ENCODE measurements around the gene SSH2.
"Not testable (repeated sequence)": the region's sequence is repeated elsewhere in the genome, so short reads cannot be mapped to it uniquely, and the experiment has no call there.

Gene SSH2

DNA sequence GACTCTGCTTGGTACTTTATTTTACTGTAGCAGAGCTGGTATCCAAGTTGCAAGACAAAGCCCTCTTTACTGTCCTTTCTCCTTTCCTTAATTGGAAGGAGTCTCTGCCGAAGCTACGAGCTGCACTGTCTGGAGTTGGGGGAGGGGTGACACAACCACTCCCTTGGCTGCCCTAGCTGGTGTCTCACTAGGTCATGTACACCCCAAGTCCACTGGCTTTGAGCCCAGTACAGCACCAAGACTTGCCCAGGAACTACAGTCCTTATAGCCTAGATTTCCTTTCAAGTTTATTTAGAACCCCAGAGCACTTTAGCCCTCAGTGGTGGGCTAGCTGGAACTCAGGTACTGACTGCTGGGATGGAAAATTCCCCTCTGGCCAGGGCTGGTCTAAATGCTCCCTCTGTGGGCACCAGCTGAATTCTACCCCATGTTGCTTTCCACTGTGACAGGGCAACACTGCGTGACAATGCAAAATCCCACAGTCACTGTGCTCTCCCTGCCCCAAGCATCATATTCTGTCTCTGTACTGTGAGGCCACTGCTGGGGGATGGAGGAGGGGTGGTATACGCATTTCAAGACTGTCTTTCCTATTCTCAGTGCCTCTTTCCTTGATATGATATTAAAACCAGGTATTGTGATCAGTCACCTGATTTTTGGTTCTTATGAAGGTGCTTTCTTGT is 29.8 kb upstream of the SSH2 start:
- Histone ChIP-seq H3K9me3 (ENCODE audit: insufficient read depth, low read length) (no peaks in the 10 kb centered on the region), H2AFZ (ENCODE audit: low read depth, low read length, severe bottlenecking) (no peak overlapping the region), H3F3A (ENCODE audit: insufficient read depth) (no peaks in the 10 kb centered on the region), H3K27me3 (ENCODE audit: low read length) (no peaks in the 10 kb centered on the region), H3K9me2 (replicated peaks; ENCODE audit: insufficient read depth, low read length) (no peaks in the 10 kb centered on the region), H3K36me3 (ENCODE audit: low read length) (no peaks in the 10 kb centered on the region), H4K20me1 (ENCODE audit: low read depth, low read length) (no peaks in the 10 kb centered on the region), H3K27ac (ENCODE audit: low read depth, low read length) (no peak overlapping the region), H3K79me2 (ENCODE audit: insufficient read depth, low read length) (no peaks in the 10 kb centered on the region), H3K9ac (ENCODE audit: low read length) (no peak overlapping the region), H3K4me2 (ENCODE audit: low read depth, low read length, poor library complexity, severe bottlenecking) (no peak overlapping the region), H3K4me3 (ENCODE audit: insufficient read depth, low read length, poor library complexity, severe bottlenecking) (no peak overlapping the region)
- TF ChIP-seq, protein P1, sequence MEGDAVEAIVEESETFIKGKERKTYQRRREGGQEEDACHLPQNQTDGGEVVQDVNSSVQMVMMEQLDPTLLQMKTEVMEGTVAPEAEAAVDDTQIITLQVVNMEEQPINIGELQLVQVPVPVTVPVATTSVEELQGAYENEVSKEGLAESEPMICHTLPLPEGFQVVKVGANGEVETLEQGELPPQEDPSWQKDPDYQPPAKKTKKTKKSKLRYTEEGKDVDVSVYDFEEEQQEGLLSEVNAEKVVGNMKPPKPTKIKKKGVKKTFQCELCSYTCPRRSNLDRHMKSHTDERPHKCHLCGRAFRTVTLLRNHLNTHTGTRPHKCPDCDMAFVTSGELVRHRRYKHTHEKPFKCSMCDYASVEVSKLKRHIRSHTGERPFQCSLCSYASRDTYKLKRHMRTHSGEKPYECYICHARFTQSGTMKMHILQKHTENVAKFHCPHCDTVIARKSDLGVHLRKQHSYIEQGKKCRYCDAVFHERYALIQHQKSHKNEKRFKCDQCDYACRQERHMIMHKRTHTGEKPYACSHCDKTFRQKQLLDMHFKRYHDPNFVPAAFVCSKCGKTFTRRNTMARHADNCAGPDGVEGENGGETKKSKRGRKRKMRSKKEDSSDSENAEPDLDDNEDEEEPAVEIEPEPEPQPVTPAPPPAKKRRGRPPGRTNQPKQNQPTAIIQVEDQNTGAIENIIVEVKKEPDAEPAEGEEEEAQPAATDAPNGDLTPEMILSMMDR (IDR thresholded peaks at IDR 0.05; ENCODE audit: insufficient read depth, low read length, poor library complexity, severe bottlenecking), result no peak
- TF ChIP-seq EZH2phosphoT487 (conservative IDR thresholded peaks at IDR 0.05; ENCODE audit: low read length), result no peak

GRCh38 chr17:29958947-29959657 is 29.1 kb upstream of the SSH2 start:
- no peak for TF ChIP-seq EZH2phosphoT487 (conservative IDR thresholded peaks at IDR 0.05; ENCODE audit: low read length)
- TF ChIP-seq, protein P1 (IDR thresholded peaks at IDR 0.05; ENCODE audit: insufficient read depth, low read length, poor library complexity, severe bottlenecking), result no peak
- no peak overlapping the region for H2AFZ ChIP-seq (ENCODE audit: low read depth, low read length, severe bottlenecking)
- H3F3A ChIP-seq (ENCODE audit: insufficient read depth), result no peaks in the 10 kb centered on the region
- no peak overlapping the region for H3K4me2 ChIP-seq (ENCODE audit: low read depth, low read length, poor library complexity, severe bottlenecking)
- H3K4me3 ChIP-seq (ENCODE audit: insufficient read depth, low read length, poor library complexity, severe bottlenecking), result no peak overlapping the region
- no peaks in the 10 kb centered on the region for H4K20me1 ChIP-seq (ENCODE audit: low read depth, low read length)
- peaks cover 6% of the 10 kb centered on the region; the same call in 1 of the 2 replicates for H3K9me3 ChIP-seq (ENCODE audit: insufficient read depth, low read length)
- no peak overlapping the region for H3K27ac ChIP-seq (ENCODE audit: low read depth, low read length)
- H3K79me2 ChIP-seq (ENCODE audit: insufficient read depth, low read length), result no peaks in the 10 kb centered on the region
- H3K36me3 ChIP-seq (ENCODE audit: low read length), result no peaks in the 10 kb centered on the region
- H3K9me2 ChIP-seq (replicated peaks; ENCODE audit: insufficient read depth, low read length), result no peaks in the 10 kb centered on the region
- no peak overlapping the region for H3K9ac ChIP-seq (ENCODE audit: low read length)
- H3K27me3 ChIP-seq (ENCODE audit: low read length), result no peaks in the 10 kb centered on the region

GRCh38 chr17:29957488-29957887 is 27.5 kb upstream of the SSH2 start:
- peaks cover 14% of the 10 kb centered on the region; the same call in 1 of the 2 replicates for H3K9me3 ChIP-seq (ENCODE audit: insufficient read depth, low read length)
- H3K36me3 ChIP-seq (ENCODE audit: low read length), result not testable (repeated sequence)

DNA sequence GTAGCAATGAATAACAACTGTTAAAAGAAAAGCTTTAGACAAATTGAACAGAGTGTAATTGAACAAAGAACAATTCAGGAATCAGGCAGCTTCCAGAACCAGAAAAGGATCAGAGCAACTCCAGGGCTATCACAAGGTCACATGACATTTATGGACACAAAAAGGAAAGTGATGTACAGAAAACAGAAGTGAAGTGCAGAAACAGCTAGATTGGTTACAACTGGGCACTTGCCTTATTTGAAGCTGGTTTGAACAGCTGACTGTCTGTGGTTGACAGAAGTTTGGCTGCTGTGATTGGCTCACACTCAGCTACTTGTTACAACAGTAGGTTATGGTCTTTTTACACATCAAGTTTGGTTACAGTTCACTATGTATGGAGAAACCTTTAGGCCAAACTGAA is 26.2 kb upstream of the SSH2 start:
- Histone ChIP-seq H3K4me2 (ENCODE audit: low read depth, low read length, poor library complexity, severe bottlenecking) (no peak overlapping the region), H3F3A (ENCODE audit: insufficient read depth) (no peaks in the 10 kb centered on the region), H2AFZ (ENCODE audit: low read depth, low read length, severe bottlenecking) (no peak overlapping the region), H3K9me3 (ENCODE audit: insufficient read depth, low read length) (peaks cover 14% of the 10 kb centered on the region; the same call in 1 of the 2 replicates), H3K79me2 (ENCODE audit: insufficient read depth, low read length) (no peaks in the 10 kb centered on the region), H3K9me2 (replicated peaks; ENCODE audit: insufficient read depth, low read length) (no peaks in the 10 kb centered on the region), H3K4me3 (ENCODE audit: insufficient read depth, low read length, poor library complexity, severe bottlenecking) (no peak overlapping the region), H3K27ac (ENCODE audit: low read depth, low read length) (no peak overlapping the region), H3K9ac (ENCODE audit: low read length) (no peak overlapping the region), H3K36me3 (ENCODE audit: low read length) (no peaks in the 10 kb centered on the region), H4K20me1 (ENCODE audit: low read depth, low read length) (no peaks in the 10 kb centered on the region), H3K27me3 (ENCODE audit: low read length) (no peaks in the 10 kb centered on the region)
- TF ChIP-seq, protein P1 (IDR thresholded peaks at IDR 0.05; ENCODE audit: insufficient read depth, low read length, poor library complexity, severe bottlenecking), result no peak

More at GRCh38 chr17:29957488-29957887, 27.5 kb upstream of the SSH2 start:
- H3K9me2 ChIP-seq (replicated peaks; ENCODE audit: insufficient read depth, low read length); H3K27me3 ChIP-seq (ENCODE audit: low read length); H4K20me1 ChIP-seq (ENCODE audit: low read depth, low read length); H2AFZ ChIP-seq (ENCODE audit: low read depth, low read length, severe bottlenecking); H3K79me2 ChIP-seq (ENCODE audit: insufficient read depth, low read length); H3F3A ChIP-seq (ENCODE audit: insufficient read depth); H3K4me2 ChIP-seq (ENCODE audit: low read depth, low read length, poor library complexity, severe bottlenecking); H3K4me3 ChIP-seq (ENCODE audit: insufficient read depth, low read length, poor library complexity, severe bottlenecking); H3K27ac ChIP-seq (ENCODE audit: low read depth, low read length); H3K9ac ChIP-seq (ENCODE audit: low read length): not testable (repeated sequence)

All from SU-DHL-6 (cell line).